ENCODE results near the gene HCRTR1. TPM values are rescaled to one million over a fixed set of nuclear protein-coding genes. Genes with fewer than 3 reads are reported as not detected.

Gene HCRTR1
- 1 to 10 TPM in 2 of 4 donors, under 1 TPM in 1, not detected in 1; 0.45 to 1.8 (median 1.7) TPM for total RNA-seq

- Histone ChIP-seq H3K4me1 (peaks cover 5 to 27% (median 17%) of the 10 kb centered on the region in 4 donors), H3K9me3 (no peaks in the 10 kb centered on the region), H3K4me3 (peak within 1 kb of the TSS; percentile 53 to 56 (median 54)), H3K36me3 (no peaks in the 10 kb centered on the region), H3K27ac (replicated peaks in 1 of 4) (no peak within 1 kb of the TSS), H3K27me3 (peaks cover 0 to 39% (median 19%) of the 10 kb centered on the region in 4 donors)
- intact Hi-C loops (cut with DNase I): no loop called here
- no peak for TF ChIP-seq CTCF (IDR thresholded peaks at IDR 0.05)
- TF ChIP-seq POLR2A (IDR thresholded peaks at IDR 0.05; ENCODE audit: low read depth): no peak
- no peak for TF ChIP-seq POLR2AphosphoS5 (IDR thresholded peaks at IDR 0.05)
- no peak for TF ChIP-seq EP300 (IDR thresholded peaks at IDR 0.05)
- DNase-seq (ENCODE audit: extremely low spot score): no peak
- 16% methylated on average over 22 of the region's 48 CpGs for WGBS
These were observed at the start of gene HCRTR1 for GRCh38 chr1:31617218-31617915. Gene HCRTR1, plus strand, starts transcription at chr1:31617689. Its CDS starts 1,504 bp downstream, at chr1:31619193.

GRCh38 chr1:31567956-31568570 lies 49.4 kb upstream of the HCRTR1 start:
- no peak overlapping the region for H3K27ac ChIP-seq (replicated peaks in 1 of 4)
- peaks cover 19% of the 10 kb centered on the region in 4 donors for H3K4me1 ChIP-seq
- intact Hi-C loops (cut with DNase I): loop anchor here (10.0 kb wide), 1 partner anchor 137 kb away; the partner anchor contains the start of gene COL16A1
- no peaks in the 10 kb centered on the region for H3K27me3 ChIP-seq
- 80% methylated on average over 10 of the region's 10 CpGs for WGBS
- no peak overlapping the region for H3K4me3 ChIP-seq
- H3K9me3 ChIP-seq: no peaks in the 10 kb centered on the region
- no peak for DNase-seq (ENCODE audit: extremely low spot score)
- no peaks in the 10 kb centered on the region for H3K36me3 ChIP-seq
- TF ChIP-seq POLR2AphosphoS5 (IDR thresholded peaks at IDR 0.05) (no peak), EP300 (IDR thresholded peaks at IDR 0.05) (no peak), POLR2A (IDR thresholded peaks at IDR 0.05; ENCODE audit: low read depth) (no peak), CTCF (IDR thresholded peaks at IDR 0.05) (no peak)

GRCh38 chr1:31568895-31569595 lies 48.4 kb upstream of the HCRTR1 start:
- Histone ChIP-seq H3K27ac (replicated peaks in 1 of 4) (no peak overlapping the region), H3K36me3 (no peaks in the 10 kb centered on the region), H3K27me3 (no peaks in the 10 kb centered on the region), H3K4me1 (peaks cover 26 to 29% (median 27%) of the 10 kb centered on the region in 4 donors), H3K4me3 (no peak overlapping the region), H3K9me3 (no peaks in the 10 kb centered on the region)
- TF ChIP-seq CTCF (IDR thresholded peaks at IDR 0.05): no peak
- no peak for TF ChIP-seq POLR2A (IDR thresholded peaks at IDR 0.05; ENCODE audit: low read depth)
- TF ChIP-seq POLR2AphosphoS5 (IDR thresholded peaks at IDR 0.05): no peak
- WGBS: 86% methylated on average over 10 of the region's 11 CpGs
- intact Hi-C loops (cut with DNase I): loop anchor here (10.0 kb wide), 1 partner anchor 136 kb away; the partner anchor contains the start of gene COL16A1
- DNase-seq (ENCODE audit: extremely low spot score): no peak

- Histone ChIP-seq H3K4me3 (no peak overlapping the region), H3K36me3 (no peaks in the 10 kb centered on the region), H3K27ac (replicated peaks in 1 of 4) (no peak overlapping the region), H3K4me1 (peaks cover 26 to 30% (median 27%) of the 10 kb centered on the region in 4 donors), H3K27me3 (no peaks in the 10 kb centered on the region), H3K9me3 (no peaks in the 10 kb centered on the region)
- 86% methylated on average over 13 of the region's 13 CpGs for WGBS
- DNase-seq (ENCODE audit: extremely low spot score): peak; percentile 90
- no peak for TF ChIP-seq POLR2A (IDR thresholded peaks at IDR 0.05; ENCODE audit: low read depth)
- intact Hi-C loops (cut with DNase I): loop anchor here (10.0 kb wide), 1 partner anchor 135 kb away; the partner anchor contains the start of gene COL16A1
These were observed 47.8 kb upstream of the HCRTR1 start for GRCh38 chr1:31569596-31570173.
